Neural progenitor cell (in vitro differentiated cells): ENCODE measurements around the gene PTGIR. TPM values are rescaled to one million over a fixed set of nuclear protein-coding genes. Genes with fewer than 3 reads are reported as not detected.
A peak's percentile ranks its signal among the peaks of the same experiment; 100 is the strongest.

Source experiments
- DNase-seq: peaks from one replicate; pipeline ENCODE4 v3.0.0-alpha.2; 2016; ENCODE audit warnings: low spot score
- H2AFZ ChIP-seq: fragments of 200-600 bp; sonication (generic); replicated peaks from 2 replicates; pipeline ENCODE4 v1.6.1; 2016; ENCODE audit warnings: antibody characterized with exemption
- H3F3A ChIP-seq: fragments of 200-600 bp; sonication (generic); 2 replicates; pipeline ENCODE4 v1.6.1; 2016; ENCODE audit warnings: antibody characterized with exemption, low read depth
- H3K27ac ChIP-seq: fragments of 200-600 bp; sonication (generic); 2 replicates; pipeline ENCODE4 v1.5.1; 2016; ENCODE audit warnings: mild to moderate bottlenecking
- H3K27me3 ChIP-seq: fragments of 200-600 bp; sonication (generic); 2 replicates; pipeline ENCODE4 v1.6.1; 2016; ENCODE audit warnings: mild to moderate bottlenecking, moderate library complexity
- H3K36me3 ChIP-seq: fragments of 200-600 bp; sonication (generic); 2 replicates; pipeline ENCODE4 v1.5.1; 2016
- H3K4me1 ChIP-seq: fragments of 200-600 bp; sonication (generic); 2 replicates; pipeline ENCODE4 v1.6.1; 2016; ENCODE audit warnings: mixed run types
- H3K4me2 ChIP-seq: fragments of 200-600 bp; sonication (generic); 2 replicates; pipeline ENCODE4 v1.6.1; 2016
- H3K4me3 ChIP-seq: fragments of 200-600 bp; sonication (generic); 2 replicates; pipeline ENCODE4 v1.5.1; 2016
- H3K79me2 ChIP-seq: fragments of 200-600 bp; sonication (generic); 2 replicates; pipeline ENCODE4 v1.6.1; 2016; ENCODE audit warnings: low read depth
- H3K9ac ChIP-seq: fragments of 200-600 bp; sonication (generic); 2 replicates; pipeline ENCODE4 v1.6.1; 2016
- H3K9me3 ChIP-seq: fragments of 200-600 bp; sonication (generic); 2 replicates; pipeline ENCODE4 v1.5.1; 2016; ENCODE audit warnings: low read depth
- H4K20me1 ChIP-seq: fragments of 200-600 bp; sonication (generic); 2 replicates; pipeline ENCODE4 v1.6.1; 2016; ENCODE audit warnings: low read depth
- H3K27ac Mint-ChIP-seq: 3 replicates; pipeline ENCODE4 v1.8.0; 2021; ENCODE audit warnings: mixed read lengths
- H3K27me3 Mint-ChIP-seq: 2 replicates; pipeline ENCODE4 v1.8.0; 2022; ENCODE audit warnings: low read depth, mild to moderate bottlenecking, inconsistent platforms, moderate library complexity, mixed read lengths; ENCODE audit not compliant: insufficient read depth
- H3K36me3 Mint-ChIP-seq: 3 replicates; pipeline ENCODE4 v1.8.0; 2021; ENCODE audit warnings: mixed read lengths
- H3K4me1 Mint-ChIP-seq: 3 replicates; pipeline ENCODE4 v1.8.0; 2021; ENCODE audit warnings: mixed read lengths
- H3K4me3 Mint-ChIP-seq: 3 replicates; pipeline ENCODE4 v1.8.0; 2021; ENCODE audit warnings: mild to moderate bottlenecking, moderate library complexity, mixed read lengths
- H3K9me3 Mint-ChIP-seq: 3 replicates; pipeline ENCODE4 v1.8.0; 2020; ENCODE audit warnings: mixed read lengths
- EZH2 ChIP-seq: fragments of 200-600 bp; sonication (generic); IDR thresholded peaks from 2 replicates; pipeline ENCODE4 v1.6.1; 2017; ENCODE audit warnings: antibody characterized with exemption, mild to moderate bottlenecking, moderate library complexity
- EZH2phosphoT487 ChIP-seq: fragments of 200-600 bp; sonication (generic); IDR thresholded peaks from 2 replicates; pipeline ENCODE4 v1.6.1; 2017; ENCODE audit warnings: antibody characterized with exemption
- total RNA-seq: library from RNA; depleted of rRNA; stranded (reverse); fragments of >200 nt; gene quantifications from 2 replicates; pipeline ENCODE4 v1.2.3, GENCODE V29; 2015; ENCODE audit warnings: low replicate concordance
- TF ChIP-seq, protein P1 (sequence below): fragments of 200-600 bp; sonication (generic); IDR thresholded peaks from 2 replicates; pipeline ENCODE4 v1.5.1; 2017; ENCODE audit warnings: antibody characterized with exemption, mild to moderate bottlenecking

The PTGIR gene
- total RNA-seq, 1 donor from 2014 or later, result not detected

- Histone ChIP-seq H3K27me3 (peaks cover 68% of the 10 kb centered on the region), H3F3A (peaks cover 13% of the 10 kb centered on the region), H3K4me2 (peak overlapping the region; percentile 88), H3K36me3 (no peaks in the 10 kb centered on the region), H3K4me3 (peak overlapping the region; percentile 68), H4K20me1 (peaks cover 3% of the 10 kb centered on the region), H3K27ac (no peak overlapping the region), H3K9ac (no peak overlapping the region), H2AFZ (no peak overlapping the region), H3K9me3 (no peaks in the 10 kb centered on the region), H3K4me1 (peaks cover 21% of the 10 kb centered on the region), H3K79me2 (no peaks in the 10 kb centered on the region)
- peak; percentile 95 for DNase-seq
- Mint-ChIP-seq H3K4me3 (peak overlapping the region; percentile 81), H3K9me3 (no peaks in the 10 kb centered on the region), H3K4me1 (peaks cover 37% of the 10 kb centered on the region), H3K36me3 (no peaks in the 10 kb centered on the region), H3K27ac (no peak overlapping the region), H3K27me3 (peaks cover 16% of the 10 kb centered on the region)
- peak; percentile 32 for TF ChIP-seq EZH2
- TF ChIP-seq EZH2phosphoT487, result no peak
Observed at GRCh38 chr19:46634045-46634655, 9.3 kb upstream of the PTGIR start.

DNA sequence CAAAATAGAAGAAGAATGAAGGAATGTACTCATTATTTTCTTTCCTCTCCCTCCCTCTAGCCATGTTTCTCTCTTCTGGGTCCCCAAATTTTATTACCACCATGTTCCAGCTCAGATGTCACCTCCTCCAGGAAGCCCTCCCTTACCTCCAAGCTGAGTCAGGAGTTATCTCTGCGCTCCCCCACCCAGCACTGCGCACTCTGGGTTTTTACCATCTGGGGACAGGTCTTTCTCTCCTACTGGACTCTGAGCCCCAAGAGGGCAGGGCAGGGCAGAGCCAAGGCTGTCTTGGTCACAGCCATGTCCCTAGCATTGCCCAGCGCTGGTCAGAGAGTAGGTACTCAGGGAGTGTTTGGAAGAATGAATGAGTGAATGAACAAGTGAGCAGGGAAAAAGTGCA, 8.2 kb upstream of the PTGIR start:
- no peak for DNase-seq
- H3K9me3 ChIP-seq, result no peaks in the 10 kb centered on the region
- H3K27ac Mint-ChIP-seq, result peak overlapping the region; percentile 29

DNA sequence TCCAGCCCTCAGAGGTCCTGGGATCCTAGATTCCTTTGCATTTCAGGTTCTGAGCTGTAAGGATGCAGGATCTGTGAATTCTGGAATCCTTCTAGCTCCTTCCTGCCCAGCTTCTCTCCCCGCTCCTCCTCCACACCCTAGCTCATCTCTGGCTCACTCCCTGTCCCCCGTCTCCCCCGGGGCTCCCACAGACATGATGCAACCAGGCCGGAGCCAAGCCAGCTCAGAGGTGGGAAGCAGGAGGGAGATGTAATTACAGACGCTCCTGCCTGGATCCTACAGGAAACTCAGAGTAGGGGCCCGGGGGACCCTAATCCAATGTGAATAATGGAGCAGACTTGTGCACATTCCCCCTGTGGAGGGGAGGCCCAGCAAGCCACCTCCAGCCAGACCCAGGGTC, 6.6 kb upstream of the PTGIR start:
- H3K27me3 ChIP-seq, result peaks cover 47% of the 10 kb centered on the region
- Mint-ChIP-seq H3K27ac (peak overlapping the region; percentile 92), H3K4me3 (peak overlapping the region; percentile 33), H3K36me3 (no peaks in the 10 kb centered on the region), H3K9me3 (no peaks in the 10 kb centered on the region), H3K4me1 (peaks cover 40% of the 10 kb centered on the region), H3K27me3 (peaks cover 24% of the 10 kb centered on the region)
- peaks cover 11% of the 10 kb centered on the region for H3F3A ChIP-seq
- H3K4me1 ChIP-seq, result peaks cover 21% of the 10 kb centered on the region
- DNase-seq, result no peak
- H3K4me3 ChIP-seq, result no peak overlapping the region
- H3K9me3 ChIP-seq, result no peaks in the 10 kb centered on the region
- no peaks in the 10 kb centered on the region for H3K36me3 ChIP-seq
- no peak overlapping the region for H3K27ac ChIP-seq
- no peak overlapping the region for H2AFZ ChIP-seq
- no peak for TF ChIP-seq EZH2phosphoT487
- TF ChIP-seq EZH2, result no peak
- TF ChIP-seq, protein P1, sequence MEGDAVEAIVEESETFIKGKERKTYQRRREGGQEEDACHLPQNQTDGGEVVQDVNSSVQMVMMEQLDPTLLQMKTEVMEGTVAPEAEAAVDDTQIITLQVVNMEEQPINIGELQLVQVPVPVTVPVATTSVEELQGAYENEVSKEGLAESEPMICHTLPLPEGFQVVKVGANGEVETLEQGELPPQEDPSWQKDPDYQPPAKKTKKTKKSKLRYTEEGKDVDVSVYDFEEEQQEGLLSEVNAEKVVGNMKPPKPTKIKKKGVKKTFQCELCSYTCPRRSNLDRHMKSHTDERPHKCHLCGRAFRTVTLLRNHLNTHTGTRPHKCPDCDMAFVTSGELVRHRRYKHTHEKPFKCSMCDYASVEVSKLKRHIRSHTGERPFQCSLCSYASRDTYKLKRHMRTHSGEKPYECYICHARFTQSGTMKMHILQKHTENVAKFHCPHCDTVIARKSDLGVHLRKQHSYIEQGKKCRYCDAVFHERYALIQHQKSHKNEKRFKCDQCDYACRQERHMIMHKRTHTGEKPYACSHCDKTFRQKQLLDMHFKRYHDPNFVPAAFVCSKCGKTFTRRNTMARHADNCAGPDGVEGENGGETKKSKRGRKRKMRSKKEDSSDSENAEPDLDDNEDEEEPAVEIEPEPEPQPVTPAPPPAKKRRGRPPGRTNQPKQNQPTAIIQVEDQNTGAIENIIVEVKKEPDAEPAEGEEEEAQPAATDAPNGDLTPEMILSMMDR, result no peak
- peaks cover 3% of the 10 kb centered on the region for H4K20me1 ChIP-seq
- no peaks in the 10 kb centered on the region for H3K79me2 ChIP-seq
- H3K9ac ChIP-seq, result no peak overlapping the region
- H3K4me2 ChIP-seq, result no peak overlapping the region

More for the DNA sequence above, 8.2 kb upstream of the PTGIR start:
- Histone ChIP-seq H3K27ac (no peak overlapping the region), H2AFZ (no peak overlapping the region), H4K20me1 (peaks cover 3% of the 10 kb centered on the region), H3K4me3 (no peak overlapping the region), H3K9ac (no peak overlapping the region), H3K27me3 (peaks cover 64% of the 10 kb centered on the region), H3F3A (peaks cover 13% of the 10 kb centered on the region), H3K36me3 (no peaks in the 10 kb centered on the region), H3K4me1 (peaks cover 21% of the 10 kb centered on the region), H3K4me2 (no peak overlapping the region), H3K79me2 (no peaks in the 10 kb centered on the region)
- H3K27me3 Mint-ChIP-seq, result peaks cover 20% of the 10 kb centered on the region
- TF ChIP-seq EZH2phosphoT487 (no peak), EZH2 (no peak)
- TF ChIP-seq, protein P1, result no peak
- no peaks in the 10 kb centered on the region for H3K9me3 Mint-ChIP-seq
- H3K36me3 Mint-ChIP-seq, result no peaks in the 10 kb centered on the region
- H3K4me1 Mint-ChIP-seq, result peaks cover 37% of the 10 kb centered on the region
- peak overlapping the region; percentile 76 for H3K4me3 Mint-ChIP-seq

DNA sequence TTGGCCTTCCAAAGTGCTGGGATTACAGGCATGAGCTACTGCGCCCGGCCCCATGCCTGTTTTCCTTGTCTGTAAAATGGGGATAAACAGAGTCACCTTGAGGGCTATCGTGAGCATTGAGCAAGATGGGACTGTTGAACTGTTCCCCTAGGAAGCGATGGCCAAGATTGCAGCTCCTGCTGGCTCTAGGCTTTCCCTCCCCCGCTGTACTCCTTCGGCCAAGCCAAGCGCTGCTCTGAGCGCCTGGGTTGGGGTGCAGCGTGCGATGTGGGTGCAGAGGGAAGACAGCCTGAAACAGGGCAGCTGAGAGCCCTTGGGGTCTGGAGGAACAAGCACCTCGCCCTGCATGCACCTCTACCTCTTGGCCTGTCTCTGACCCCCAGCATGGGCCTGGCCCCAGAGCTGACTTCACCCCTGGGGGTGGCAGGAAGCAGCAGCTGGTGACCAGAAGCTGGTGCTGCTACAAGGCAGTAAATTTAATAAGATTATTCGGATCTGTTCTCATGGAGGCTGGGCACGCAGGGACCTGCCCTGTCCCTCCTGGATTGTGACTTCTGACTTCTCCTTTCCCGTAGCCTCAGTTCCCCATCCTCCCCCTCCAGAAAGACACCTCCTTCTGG, 5.8 kb upstream of the PTGIR start:
- Mint-ChIP-seq H3K4me1 (peaks cover 38% of the 10 kb centered on the region), H3K27me3 (peaks cover 22% of the 10 kb centered on the region), H3K9me3 (no peaks in the 10 kb centered on the region), H3K4me3 (peak overlapping the region; percentile 33), H3K36me3 (no peaks in the 10 kb centered on the region), H3K27ac (peak overlapping the region; percentile 92)
- Histone ChIP-seq H3K4me1 (peaks cover 14% of the 10 kb centered on the region), H4K20me1 (peaks cover 3% of the 10 kb centered on the region), H2AFZ (no peak overlapping the region), H3K79me2 (no peaks in the 10 kb centered on the region), H3F3A (peaks cover 3% of the 10 kb centered on the region), H3K4me3 (no peak overlapping the region), H3K9me3 (no peaks in the 10 kb centered on the region), H3K9ac (no peak overlapping the region), H3K27ac (no peak overlapping the region), H3K36me3 (no peaks in the 10 kb centered on the region), H3K4me2 (no peak overlapping the region), H3K27me3 (peaks cover 40% of the 10 kb centered on the region)
- DNase-seq, result no peak
- TF ChIP-seq EZH2phosphoT487 (no peak), EZH2 (no peak)
- TF ChIP-seq, protein P1, result no peak
